Measurements from ENCODE around the gene CRTAP. TPM values are rescaled to one million over a fixed set of nuclear protein-coding genes. Genes with fewer than 3 reads are reported as not detected.

Gene CRTAP
- total RNA-seq, 4 donors from 2014 or later = 174 to 687 (median 286) TPM

DNA sequence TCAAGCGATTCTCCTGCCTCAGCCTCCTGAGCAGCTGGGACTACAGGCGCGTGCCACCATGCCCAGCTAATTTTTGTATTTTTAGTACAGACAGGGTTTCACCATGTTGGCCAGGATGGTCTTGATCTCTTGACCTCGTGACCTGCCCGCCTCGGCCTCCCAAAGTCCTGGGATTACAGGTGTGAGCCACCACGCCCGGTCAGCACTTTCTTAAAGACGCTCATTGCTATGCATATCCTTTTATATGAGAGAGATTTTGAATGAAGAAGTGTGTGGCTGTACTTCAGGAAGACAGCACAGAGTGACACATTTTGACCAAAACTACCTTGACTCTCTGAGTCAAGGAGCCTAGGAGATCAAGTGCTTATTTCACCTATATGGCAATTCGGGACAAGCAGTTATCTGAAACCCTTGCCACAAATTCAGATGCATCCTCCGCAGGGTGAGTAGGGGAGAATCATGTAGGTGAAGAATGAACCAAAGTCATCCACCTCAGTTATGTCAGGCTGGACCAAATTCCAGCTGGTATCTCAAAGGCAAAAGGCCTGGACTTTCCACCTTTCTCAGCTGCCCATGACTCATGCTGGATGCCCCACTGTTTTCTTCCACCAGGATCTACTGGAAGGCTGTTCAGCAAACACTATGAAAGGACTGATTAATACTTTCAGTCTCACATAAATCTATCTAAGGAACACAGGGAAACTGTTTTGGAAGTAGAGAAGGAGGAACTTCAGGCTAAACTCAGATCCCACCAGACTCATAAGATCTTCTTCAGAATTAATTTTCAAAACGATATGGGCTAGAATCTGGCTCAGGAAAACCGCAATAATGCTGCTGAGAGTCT is 72.9 kb downstream of the CRTAP start:
- Histone ChIP-seq H3K27ac (no peak overlapping the region), H3K27me3 (no peaks in the 10 kb centered on the region), H3K4me3 (no peak overlapping the region), H3K9me3 (no peaks in the 10 kb centered on the region), H3K36me3 (no peaks in the 10 kb centered on the region), H3K4me1 (no peaks in the 10 kb centered on the region)
- no peak for DNase-seq
- TF ChIP-seq POLR2A (IDR thresholded peaks at IDR 0.05) = no peak
- TF ChIP-seq, protein P1, sequence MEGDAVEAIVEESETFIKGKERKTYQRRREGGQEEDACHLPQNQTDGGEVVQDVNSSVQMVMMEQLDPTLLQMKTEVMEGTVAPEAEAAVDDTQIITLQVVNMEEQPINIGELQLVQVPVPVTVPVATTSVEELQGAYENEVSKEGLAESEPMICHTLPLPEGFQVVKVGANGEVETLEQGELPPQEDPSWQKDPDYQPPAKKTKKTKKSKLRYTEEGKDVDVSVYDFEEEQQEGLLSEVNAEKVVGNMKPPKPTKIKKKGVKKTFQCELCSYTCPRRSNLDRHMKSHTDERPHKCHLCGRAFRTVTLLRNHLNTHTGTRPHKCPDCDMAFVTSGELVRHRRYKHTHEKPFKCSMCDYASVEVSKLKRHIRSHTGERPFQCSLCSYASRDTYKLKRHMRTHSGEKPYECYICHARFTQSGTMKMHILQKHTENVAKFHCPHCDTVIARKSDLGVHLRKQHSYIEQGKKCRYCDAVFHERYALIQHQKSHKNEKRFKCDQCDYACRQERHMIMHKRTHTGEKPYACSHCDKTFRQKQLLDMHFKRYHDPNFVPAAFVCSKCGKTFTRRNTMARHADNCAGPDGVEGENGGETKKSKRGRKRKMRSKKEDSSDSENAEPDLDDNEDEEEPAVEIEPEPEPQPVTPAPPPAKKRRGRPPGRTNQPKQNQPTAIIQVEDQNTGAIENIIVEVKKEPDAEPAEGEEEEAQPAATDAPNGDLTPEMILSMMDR (IDR thresholded peaks at IDR 0.05) = no peak
- intact Hi-C loops (cut with DNase I; ENCODE audit: low total_unique reads) = no loop called here

DNA sequence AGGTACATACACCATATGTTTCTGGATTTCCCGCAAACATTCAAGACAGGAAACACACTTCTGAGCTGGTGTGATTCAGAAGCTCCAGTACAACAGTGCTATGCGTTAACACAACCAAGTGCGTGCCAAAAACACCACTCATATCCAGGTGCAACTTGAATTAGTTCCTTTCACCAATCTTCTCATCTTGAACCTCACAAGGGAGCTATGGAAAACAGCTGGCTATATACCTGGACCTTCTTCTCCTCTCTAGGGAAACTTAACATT is 73.5 kb downstream of the CRTAP start:
- intact Hi-C loops (cut with DNase I; ENCODE audit: low total_unique reads) = no loop called here
- no peaks in the 10 kb centered on the region for H3K36me3 ChIP-seq
- TF ChIP-seq, protein P1 (IDR thresholded peaks at IDR 0.05) = no peak
- no peak for TF ChIP-seq POLR2A (IDR thresholded peaks at IDR 0.05)
- no peaks in the 10 kb centered on the region for H3K27me3 ChIP-seq
- DNase-seq = no peak
- H3K9me3 ChIP-seq = no peaks in the 10 kb centered on the region
- no peak overlapping the region for H3K27ac ChIP-seq
- H3K4me1 ChIP-seq = no peaks in the 10 kb centered on the region
- no peak overlapping the region for H3K4me3 ChIP-seq

DNA sequence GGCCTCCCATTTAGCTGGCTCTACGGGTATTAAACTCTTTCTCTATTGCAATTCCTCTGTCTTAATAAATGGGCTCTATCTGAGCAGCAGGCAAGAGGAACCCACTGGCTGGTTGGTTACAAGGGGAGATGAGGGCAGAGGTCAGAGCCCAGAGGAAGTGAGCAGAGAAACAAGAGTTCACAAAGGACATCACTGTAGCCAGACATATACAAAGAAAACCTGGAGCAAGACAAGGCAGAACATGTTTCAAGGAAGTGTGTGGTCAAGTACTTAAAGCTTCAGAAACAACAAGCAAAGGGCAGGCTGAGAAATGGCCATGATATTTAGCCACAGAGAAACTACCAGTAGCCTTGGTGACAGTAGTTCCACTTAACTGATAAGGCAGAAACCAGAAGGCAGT is 80.5 kb downstream of the CRTAP start:
- intact Hi-C loops (cut with DNase I; ENCODE audit: low total_unique reads) = no loop called here
- Histone ChIP-seq H3K36me3 (no peaks in the 10 kb centered on the region), H3K27me3 (no peaks in the 10 kb centered on the region), H3K4me1 (no peaks in the 10 kb centered on the region), H3K4me3 (no peak overlapping the region), H3K9me3 (no peaks in the 10 kb centered on the region), H3K27ac (no peak overlapping the region)
- no peak for DNase-seq
- TF ChIP-seq, protein P1 (IDR thresholded peaks at IDR 0.05) = no peak
- TF ChIP-seq POLR2A (IDR thresholded peaks at IDR 0.05) = no peak

DNA sequence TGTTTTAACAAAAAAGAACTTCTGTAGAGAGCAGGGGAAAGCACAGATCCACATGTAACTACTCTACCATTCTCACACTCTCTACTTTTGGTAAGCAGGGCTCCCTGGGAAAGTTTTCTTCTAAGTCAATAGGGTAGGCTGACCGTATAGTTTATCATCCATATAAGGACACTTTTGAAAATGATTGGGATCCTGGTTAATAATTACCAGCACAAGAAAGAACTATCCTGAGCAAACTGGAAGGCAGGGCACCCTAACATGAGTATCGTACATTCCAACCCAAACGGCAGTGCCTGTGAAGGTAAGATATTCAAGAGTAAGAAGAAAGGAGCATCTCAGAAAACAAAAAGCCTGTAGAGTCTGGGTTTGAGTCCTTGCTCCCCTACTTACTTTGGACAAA is 82.7 kb downstream of the CRTAP start:
- DNase-seq = no peak
- no peaks in the 10 kb centered on the region for H3K27me3 ChIP-seq
- no peak overlapping the region for H3K27ac ChIP-seq
- intact Hi-C loops (cut with DNase I; ENCODE audit: low total_unique reads) = no loop called here
- no peak for TF ChIP-seq POLR2A (IDR thresholded peaks at IDR 0.05)
- TF ChIP-seq, protein P1 (IDR thresholded peaks at IDR 0.05) = no peak
- H3K36me3 ChIP-seq = no peaks in the 10 kb centered on the region
- H3K4me3 ChIP-seq = no peak overlapping the region
- no peaks in the 10 kb centered on the region for H3K9me3 ChIP-seq
- H3K4me1 ChIP-seq = no peaks in the 10 kb centered on the region

Small RNAs within 50 kb of the gene (small RNA-seq; reads per million reads assigned to genes)
- not detected for gene AC123900.1
- gene RN7SL296P = not detected
- gene SUMO2P10 = not detected

Other genes starting within 250 kb of the CRTAP start
- under 1 TPM in 1 of 4 donors, not detected in 3; 0.35 TPM for gene CCR4, start 162.4 kb upstream of the CRTAP start, total RNA-seq
- gene GLB1, start 16.9 kb upstream of the CRTAP start, total RNA-seq = 10 to 100 TPM; 42.6 to 95.0 (median 55.3) TPM
- gene TMPPE, start 16.9 kb upstream of the CRTAP start, total RNA-seq = 1 to 10 TPM; 4.4 to 7.6 (median 6.9) TPM
- 10 to 100 TPM in 1 of 4 donors, 1 to 10 TPM in 3; 2.6 to 11.8 (median 6.9) TPM for gene SUSD5, start 104.8 kb downstream of the CRTAP start, total RNA-seq
- gene FBXL2, start 163.4 kb downstream of the CRTAP start, total RNA-seq = 10 to 100 TPM in 3 of 4 donors, not detected in 1; 10.2 to 24.3 (median 14.1) TPM

Data from uterus (tissue), 4 donors.